ENCODE results near the gene ADRM1.

The ADRM1 gene

DNA sequence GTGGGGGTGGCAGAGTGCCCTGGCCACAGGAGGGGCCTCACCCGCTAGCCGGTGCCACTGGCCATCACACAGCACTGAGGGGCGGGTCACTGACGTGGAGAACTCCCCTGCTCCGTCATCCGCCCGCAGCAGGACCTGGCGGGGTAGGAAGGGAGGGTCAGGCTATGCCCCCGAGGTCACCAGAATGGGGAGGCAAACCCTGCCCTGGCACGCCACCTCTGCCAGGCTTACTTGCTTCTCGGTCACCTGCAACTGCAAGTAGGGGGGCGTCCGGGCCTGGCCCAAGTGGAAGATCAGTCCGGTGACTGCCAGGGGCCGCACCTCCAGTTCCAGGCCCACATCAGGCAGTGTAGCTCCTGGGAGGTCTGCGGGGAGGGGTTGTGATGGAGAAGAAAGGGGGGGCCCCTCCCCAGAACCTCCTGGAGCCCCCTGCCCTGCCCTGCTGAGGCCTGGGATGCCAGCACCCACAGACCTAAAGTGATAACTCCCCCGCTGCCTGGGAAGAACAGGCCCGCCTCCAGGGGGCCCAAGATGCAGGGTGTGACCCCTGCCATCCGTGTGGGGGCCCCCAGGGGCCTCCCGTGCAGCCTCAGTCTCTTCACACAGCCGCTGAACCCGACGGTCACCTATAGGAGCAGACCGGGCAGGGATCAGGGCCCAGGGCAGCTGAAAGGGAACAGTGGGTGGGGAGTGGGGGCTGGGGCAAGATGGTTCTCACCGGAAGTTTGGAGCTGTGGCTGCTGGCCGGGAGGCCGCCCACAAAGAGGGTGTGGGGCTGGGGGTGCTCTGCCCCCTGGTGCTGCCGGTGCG is 7.4 kb downstream of the ADRM1 start:
- H3K27me3 ChIP-seq (ENCODE audit: insufficient read depth, low read depth) = no peaks in the 10 kb centered on the region
- H3K4me2 ChIP-seq = no peak overlapping the region
- no peak overlapping the region for H3K9ac ChIP-seq
- peaks cover 16% of the 10 kb centered on the region; the same call in 1 of the 2 replicates for H3K36me3 ChIP-seq (ENCODE audit: insufficient read depth)
- peaks cover 4% of the 10 kb centered on the region for H3K4me1 ChIP-seq (ENCODE audit: low read depth, poor library complexity, severe bottlenecking)
- no peak overlapping the region for H3K4me3 ChIP-seq (IDR thresholded peaks at IDR 0.05; ENCODE audit: insufficient read depth, low read depth, low read length)
- TF ChIP-seq, protein P1, sequence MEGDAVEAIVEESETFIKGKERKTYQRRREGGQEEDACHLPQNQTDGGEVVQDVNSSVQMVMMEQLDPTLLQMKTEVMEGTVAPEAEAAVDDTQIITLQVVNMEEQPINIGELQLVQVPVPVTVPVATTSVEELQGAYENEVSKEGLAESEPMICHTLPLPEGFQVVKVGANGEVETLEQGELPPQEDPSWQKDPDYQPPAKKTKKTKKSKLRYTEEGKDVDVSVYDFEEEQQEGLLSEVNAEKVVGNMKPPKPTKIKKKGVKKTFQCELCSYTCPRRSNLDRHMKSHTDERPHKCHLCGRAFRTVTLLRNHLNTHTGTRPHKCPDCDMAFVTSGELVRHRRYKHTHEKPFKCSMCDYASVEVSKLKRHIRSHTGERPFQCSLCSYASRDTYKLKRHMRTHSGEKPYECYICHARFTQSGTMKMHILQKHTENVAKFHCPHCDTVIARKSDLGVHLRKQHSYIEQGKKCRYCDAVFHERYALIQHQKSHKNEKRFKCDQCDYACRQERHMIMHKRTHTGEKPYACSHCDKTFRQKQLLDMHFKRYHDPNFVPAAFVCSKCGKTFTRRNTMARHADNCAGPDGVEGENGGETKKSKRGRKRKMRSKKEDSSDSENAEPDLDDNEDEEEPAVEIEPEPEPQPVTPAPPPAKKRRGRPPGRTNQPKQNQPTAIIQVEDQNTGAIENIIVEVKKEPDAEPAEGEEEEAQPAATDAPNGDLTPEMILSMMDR (conservative IDR thresholded peaks at IDR 0.05; ENCODE audit: low read depth, low read length) = no peak
- H3K27ac ChIP-seq = no peak overlapping the region
- no peak overlapping the region for H2AFZ ChIP-seq (ENCODE audit: low read depth)
- H3K79me2 ChIP-seq (ENCODE audit: insufficient read depth, low read depth) = peaks cover 18% of the 10 kb centered on the region
- H4K20me1 ChIP-seq (ENCODE audit: insufficient read depth) = peaks cover 6% of the 10 kb centered on the region; the same call in 1 of the 2 replicates

- Histone ChIP-seq H3K27ac (no peak overlapping the region), H3K36me3 (ENCODE audit: insufficient read depth) (peaks cover 14% of the 10 kb centered on the region; the same call in 1 of the 2 replicates), H3K79me2 (ENCODE audit: insufficient read depth, low read depth) (peaks cover 12% of the 10 kb centered on the region), H3K4me2 (no peak overlapping the region), H3K27me3 (ENCODE audit: insufficient read depth, low read depth) (no peaks in the 10 kb centered on the region), H3K4me1 (ENCODE audit: low read depth, poor library complexity, severe bottlenecking) (no peaks in the 10 kb centered on the region), H4K20me1 (ENCODE audit: insufficient read depth) (no peaks in the 10 kb centered on the region), H2AFZ (ENCODE audit: low read depth) (no peak overlapping the region), H3K9ac (no peak overlapping the region), H3K4me3 (IDR thresholded peaks at IDR 0.05; ENCODE audit: insufficient read depth, low read depth, low read length) (no peak overlapping the region)
- TF ChIP-seq, protein P1 (conservative IDR thresholded peaks at IDR 0.05; ENCODE audit: low read depth, low read length) = no peak
Measured at GRCh38 chr20:62310757-62311121, 7.9 kb downstream of the ADRM1 start.

- no peak overlapping the region for H3K4me3 ChIP-seq (IDR thresholded peaks at IDR 0.05; ENCODE audit: insufficient read depth, low read depth, low read length)
- no peak overlapping the region for H3K9ac ChIP-seq
- H3K4me1 ChIP-seq (ENCODE audit: low read depth, poor library complexity, severe bottlenecking) = no peaks in the 10 kb centered on the region
- H2AFZ ChIP-seq (ENCODE audit: low read depth) = no peak overlapping the region
- H3K36me3 ChIP-seq (ENCODE audit: insufficient read depth) = peaks cover 9% of the 10 kb centered on the region; the same call in 1 of the 2 replicates
- H3K27ac ChIP-seq = no peak overlapping the region
- no peak overlapping the region for H3K4me2 ChIP-seq
- no peaks in the 10 kb centered on the region for H4K20me1 ChIP-seq (ENCODE audit: insufficient read depth)
- no peaks in the 10 kb centered on the region for H3K27me3 ChIP-seq (ENCODE audit: insufficient read depth, low read depth)
- peaks cover 8% of the 10 kb centered on the region for H3K79me2 ChIP-seq (ENCODE audit: insufficient read depth, low read depth)
- TF ChIP-seq, protein P1 (conservative IDR thresholded peaks at IDR 0.05; ENCODE audit: low read depth, low read length) = no peak
Measured at GRCh38 chr20:62311150-62311549, 8.4 kb downstream of the ADRM1 start.

GRCh38 chr20:62311832-62312661 is 9.2 kb downstream of the ADRM1 start:
- Histone ChIP-seq H3K4me1 (ENCODE audit: low read depth, poor library complexity, severe bottlenecking) (no peaks in the 10 kb centered on the region), H4K20me1 (ENCODE audit: insufficient read depth) (no peaks in the 10 kb centered on the region), H3K9ac (no peak overlapping the region), H3K79me2 (ENCODE audit: insufficient read depth, low read depth) (no peaks in the 10 kb centered on the region; the same call in 1 of the 2 replicates), H3K4me3 (IDR thresholded peaks at IDR 0.05; ENCODE audit: insufficient read depth, low read depth, low read length) (no peak overlapping the region), H3K4me2 (no peak overlapping the region), H3K27ac (no peak overlapping the region), H3K27me3 (ENCODE audit: insufficient read depth, low read depth) (no peaks in the 10 kb centered on the region), H3K36me3 (ENCODE audit: insufficient read depth) (peaks cover under 1% of the 10 kb centered on the region; the same call in 1 of the 2 replicates), H2AFZ (ENCODE audit: low read depth) (no peak overlapping the region)
- TF ChIP-seq, protein P1 (conservative IDR thresholded peaks at IDR 0.05; ENCODE audit: low read depth, low read length) = no peak

Measured in KMS-11 (cell line).